Kidney epithelial cell (primary cell): ENCODE measurements around the gene RASEF. TPM values are rescaled to one million over a fixed set of nuclear protein-coding genes. Genes with fewer than 3 reads are reported as not detected.
"Not testable (repeated sequence)": the region's sequence is repeated elsewhere in the genome, so short reads cannot be mapped to it uniquely, and the experiment has no call there.

Experiments
- DNase-seq: peaks from one replicate; pipeline ENCODE4 v3.0.0-alpha.2; 2010; ENCODE audit warnings: low read depth
- H3K27me3 ChIP-seq: 2 replicates; pipeline ENCODE4 v1.6.0; 2011; ENCODE audit warnings: low read length; ENCODE audit not compliant: control insufficient read depth, insufficient read depth
- H3K36me3 ChIP-seq: 2 replicates; pipeline ENCODE4 v1.5.1; 2011; ENCODE audit warnings: low read length; ENCODE audit not compliant: control insufficient read depth, insufficient read depth
- H3K4me3 ChIP-seq: 2 replicates; pipeline ENCODE4 v1.5.1; 2011; ENCODE audit warnings: low read depth, mild to moderate bottlenecking, control low read depth, low read length
- CTCF ChIP-seq: IDR thresholded peaks from 2 replicates; pipeline ENCODE4 v1.5.1; 2011; ENCODE audit warnings: mild to moderate bottlenecking, moderate library complexity, low read length, control low read depth, inconsistent platforms; ENCODE audit not compliant: insufficient read depth, poor library complexity, severe bottlenecking
- total RNA-seq: library from RNA; depleted of rRNA; stranded (reverse); fragments of >200 nt; gene quantifications from 2 replicates; pipeline ENCODE4 v1.2.3, GENCODE V29; 2015

The RASEF gene
- total RNA-seq, 1 donor from 2014 or later: 10.2 TPM

DNA sequence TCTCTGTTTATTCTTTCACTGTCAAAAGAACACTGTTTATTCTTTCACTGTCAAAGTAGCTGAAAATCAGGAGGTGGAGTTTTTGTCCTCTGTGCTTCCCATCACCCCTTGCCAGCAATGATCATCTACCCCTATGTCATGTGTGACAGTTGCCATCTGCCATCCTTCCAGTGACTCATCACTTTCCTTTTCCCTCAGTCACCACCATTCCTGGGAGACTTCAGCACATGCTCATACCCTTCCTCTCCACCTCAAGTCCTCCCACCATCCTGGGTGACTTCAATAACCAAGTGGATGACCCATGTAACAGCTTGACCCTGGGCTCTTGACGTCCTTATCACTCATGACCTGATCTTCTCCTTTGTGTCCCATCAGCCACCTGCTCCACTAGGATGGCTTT, 43.3 kb upstream of the RASEF start:
- Histone ChIP-seq H3K27me3 (no peaks in the 10 kb centered on the region), H3K4me3 (no peak overlapping the region), H3K36me3 (no peaks in the 10 kb centered on the region)
- no peak for TF ChIP-seq CTCF
- DNase-seq: no peak

- no peak overlapping the region for H3K4me3 ChIP-seq
- H3K27me3 ChIP-seq: no peaks in the 10 kb centered on the region
- H3K36me3 ChIP-seq: no peaks in the 10 kb centered on the region
- TF ChIP-seq CTCF: no peak
- DNase-seq: no peak
These were observed 34.7 kb upstream of the RASEF start for GRCh38 chr9:83097633-83098032.

GRCh38 chr9:83093311-83093710, 30.4 kb upstream of the RASEF start:
- DNase-seq, H3K4me3 ChIP-seq, H3K36me3 ChIP-seq, H3K27me3 ChIP-seq: not testable (repeated sequence)

DNA sequence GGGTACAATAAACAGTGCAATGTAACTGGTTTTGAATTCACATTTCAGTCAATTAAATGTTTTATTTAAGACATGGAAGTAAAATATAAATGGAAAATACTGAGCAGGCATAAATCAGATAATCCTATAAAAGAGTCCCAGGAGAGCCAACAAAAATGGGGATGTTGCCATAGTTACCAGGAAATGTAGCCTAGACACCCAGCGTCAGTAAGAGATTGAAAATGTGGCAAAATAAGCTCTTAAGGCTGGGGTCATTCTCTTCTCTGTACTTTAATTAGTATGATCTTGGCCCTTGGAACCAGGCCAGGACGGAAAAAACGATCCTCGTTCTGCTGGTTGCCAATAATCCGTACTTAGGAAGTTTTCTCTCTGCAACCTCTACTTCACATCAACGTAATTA, 18.9 kb upstream of the RASEF start:
- H3K4me3 ChIP-seq: no peak overlapping the region
- TF ChIP-seq CTCF: no peak
- no peaks in the 10 kb centered on the region for H3K27me3 ChIP-seq
- H3K36me3 ChIP-seq: no peaks in the 10 kb centered on the region
- no peak for DNase-seq

GRCh38 chr9:83081010-83081409, 18.1 kb upstream of the RASEF start:
- Histone ChIP-seq H3K27me3 (no peaks in the 10 kb centered on the region), H3K36me3 (no peaks in the 10 kb centered on the region), H3K4me3 (no peak overlapping the region)
- DNase-seq: no peak
- TF ChIP-seq CTCF: no peak

DNA sequence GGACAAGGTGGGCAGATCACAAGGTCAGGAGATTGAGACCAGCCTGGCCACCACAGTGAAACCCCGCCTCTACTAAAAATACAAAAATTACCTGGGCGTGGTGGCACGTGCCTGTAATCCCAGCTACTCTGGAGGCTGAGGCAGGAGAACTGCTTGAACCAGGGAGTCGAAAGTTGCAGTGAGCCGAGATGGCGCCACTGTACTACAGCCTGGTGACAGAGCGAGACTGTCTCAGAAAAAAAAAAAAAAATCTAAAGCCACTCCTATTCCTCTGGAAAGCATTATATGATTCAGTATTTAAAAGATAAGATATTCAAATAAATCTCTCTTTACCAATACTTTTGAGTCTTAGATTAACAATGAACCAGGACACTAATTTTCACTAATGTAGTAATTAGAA, 13.0 kb upstream of the RASEF start:
- not testable (repeated sequence) for DNase-seq

GRCh38 chr9:83072498-83072897, 9.6 kb upstream of the RASEF start:
- not testable (repeated sequence) for H3K27me3 ChIP-seq, H3K36me3 ChIP-seq

More for the DNA sequence above, 13.0 kb upstream of the RASEF start:
- not testable (repeated sequence) for H3K4me3 ChIP-seq, H3K36me3 ChIP-seq, H3K27me3 ChIP-seq

DNA sequence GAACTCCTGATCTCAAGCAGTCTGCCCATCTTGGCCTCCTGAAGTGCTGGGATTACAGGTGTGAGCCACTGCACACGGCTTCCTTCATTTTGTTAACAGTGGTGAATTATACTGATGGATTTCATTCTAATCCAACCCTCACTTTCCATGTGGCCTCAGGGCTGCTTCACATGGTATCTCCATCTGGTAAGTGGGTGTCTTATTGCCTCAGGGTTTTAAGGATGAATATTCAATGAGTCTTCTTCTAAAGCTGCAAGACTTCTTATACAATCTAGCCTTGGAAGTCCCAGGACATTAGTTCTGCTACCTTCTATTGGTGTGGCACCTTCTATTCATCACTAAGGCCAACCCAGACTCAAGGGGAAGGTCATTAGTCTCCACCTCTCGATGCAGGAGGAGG, 8.7 kb upstream of the RASEF start:
- TF ChIP-seq CTCF: no peak
- Histone ChIP-seq H3K27me3 (no peaks in the 10 kb centered on the region), H3K36me3 (no peaks in the 10 kb centered on the region), H3K4me3 (no peak overlapping the region)
- no peak for DNase-seq

More at GRCh38 chr9:83072498-83072897, 9.6 kb upstream of the RASEF start:
- H3K4me3 ChIP-seq, DNase-seq: not testable (repeated sequence)
